GM19099 (cell line): ENCODE data around the gene MDGA2.

Experiments used
- POLR2A ChIP-seq: IDR thresholded peaks from 3 replicates; pipeline ENCODE4 v1.6.1; 2011; ENCODE audit warnings: low read depth; ENCODE audit not compliant: insufficient read length; ENCODE audit errors: extremely low read depth

The MDGA2 gene

GRCh38 chr14:47189911-47190484 lies 485.4 kb downstream of the MDGA2 start:
- TF ChIP-seq POLR2A = no peak

- no peak for TF ChIP-seq POLR2A
Observed at GRCh38 chr14:47186486-47186885, 488.9 kb downstream of the MDGA2 start.

GRCh38 chr14:47179906-47180305 lies 495.5 kb downstream of the MDGA2 start:
- TF ChIP-seq POLR2A = no peak

- TF ChIP-seq POLR2A = no peak
Observed at GRCh38 chr14:47167402-47167801, 508.0 kb downstream of the MDGA2 start.

GRCh38 chr14:47155395-47155794 lies 520.0 kb downstream of the MDGA2 start:
- TF ChIP-seq POLR2A = no peak

GRCh38 chr14:47154276-47154797 lies 521.1 kb downstream of the MDGA2 start:
- TF ChIP-seq POLR2A = no peak

- no peak for TF ChIP-seq POLR2A
Observed at GRCh38 chr14:47153746-47154145, 521.7 kb downstream of the MDGA2 start.

- no peak for TF ChIP-seq POLR2A
Observed at GRCh38 chr14:47150267-47150666, 525.1 kb downstream of the MDGA2 start.

GRCh38 chr14:47149326-47149725 lies 526.1 kb downstream of the MDGA2 start:
- TF ChIP-seq POLR2A = no peak

GRCh38 chr14:47148686-47149085 lies 526.7 kb downstream of the MDGA2 start:
- TF ChIP-seq POLR2A = no peak

- TF ChIP-seq POLR2A = no peak
Observed at GRCh38 chr14:47120645-47121044, 554.8 kb downstream of the MDGA2 start.

GRCh38 chr14:47103771-47104170 lies 571.6 kb downstream of the MDGA2 start:
- TF ChIP-seq POLR2A = no peak

GRCh38 chr14:47102472-47102871 lies 572.9 kb downstream of the MDGA2 start:
- no peak for TF ChIP-seq POLR2A

- TF ChIP-seq POLR2A = no peak
Observed at GRCh38 chr14:47085678-47086077, 589.7 kb downstream of the MDGA2 start.

- no peak for TF ChIP-seq POLR2A
Observed at GRCh38 chr14:47065326-47065725, 610.1 kb downstream of the MDGA2 start.

GRCh38 chr14:47060050-47060449 lies 615.4 kb downstream of the MDGA2 start:
- no peak for TF ChIP-seq POLR2A

- TF ChIP-seq POLR2A = no peak
Observed at GRCh38 chr14:47057364-47057763, 618.0 kb downstream of the MDGA2 start.
